ENCODE measurements around the gene DNAJB12. TPM values are rescaled to one million over a fixed set of nuclear protein-coding genes. Genes with fewer than 3 reads are reported as not detected.
A peak's percentile ranks its signal among the peaks of the same experiment; 100 is the strongest.

DNAJB12 gene
- total and polyA plus RNA-seq, 10 of the 15 experiments (the other 5 are each of a cell fraction or from before 2014, with no cell fraction given) = 4.6 to 31.6 (median 18.8) TPM

GRCh38 chr10:72335394-72336258 is 19.1 kb downstream of the DNAJB12 start (continued):
- TF ChIP-seq PAX5 (IDR thresholded peaks at IDR 0.05; ENCODE audit: borderline replicate concordance, low read depth, low read length) (0 out of 2 replicates have a peak, but pooled peaks have one; percentile 42), ATF3 (IDR thresholded peaks at IDR 0.05; ENCODE audit: borderline replicate concordance, extremely low read depth, low read depth, low read length) (no peak), TCF12 (IDR thresholded peaks at IDR 0.05; ENCODE audit: low read depth, low read length) (peak; percentile 90; the same call in 1 of the 2 replicates), HDAC2 (IDR thresholded peaks at IDR 0.05) (no peak), MEF2B (IDR thresholded peaks at IDR 0.05; ENCODE audit: partially characterized antibody, poor library complexity, severe bottlenecking) (peak; percentile 83), EGR1 (IDR thresholded peaks at IDR 0.05; ENCODE audit: borderline replicate concordance in 1 of 2, low read depth in 2 of 2, low read length in 2 of 2) (peak in 1 of 2 experiments; percentile 50; a peak in 1 of 3 replicates), SP1 (IDR thresholded peaks at IDR 0.05; ENCODE audit: low read depth, low read length) (peak; percentile 64), GATAD2B (conservative IDR thresholded peaks at IDR 0.05; ENCODE audit: low read depth) (no peak; the same call in none of the 2 replicates), SPI1 (IDR thresholded peaks at IDR 0.05; ENCODE audit: borderline replicate concordance, insufficient read depth, low read depth, low read length) (peak; percentile 21; the same call in 1 of the 2 replicates), MYC (IDR thresholded peaks at IDR 0.05; ENCODE audit: insufficient read depth, insufficient read length, insufficient replicate concordance, low read length, severe bottlenecking) (no peak), PML (IDR thresholded peaks at IDR 0.05; ENCODE audit: low read length) (no peak), BHLHE40 (IDR thresholded peaks at IDR 0.05; ENCODE audit: borderline replicate concordance in 1 of 2, low read depth in 2 of 2, low read length in 1 of 2) (peak in 1 of 2 experiments; percentile 2; a peak in 1 of 4 replicates), ZNF592 (IDR thresholded peaks at IDR 0.05) (no peak), SMC3 (IDR thresholded peaks at IDR 0.05; ENCODE audit: borderline replicate concordance, low read length) (no peak; the same call in 1 of the 2 replicates), FOXM1 (IDR thresholded peaks at IDR 0.05; ENCODE audit: low read depth, low read length) (no peak), POLR2A (IDR thresholded peaks at IDR 0.05; ENCODE audit: low read depth, low read length) (peak; percentile 3; the same call in 1 of the 2 replicates), RFX5 (IDR thresholded peaks at IDR 0.05; ENCODE audit: low read depth, low read length) (no peak)

Measured in GM12878 (cell line).